Cardiac atrium fibroblast (primary cell): ENCODE results near the gene TCP11. TPM values are rescaled to one million over a fixed set of nuclear protein-coding genes. Genes with fewer than 3 reads are reported as not detected.

ENCODE experiments used
- total RNA-seq: library from RNA; depleted of rRNA; stranded (reverse); fragments of >200 nt; gene quantifications from 2 replicates; pipeline ENCODE4 v1.2.3, GENCODE V29; 2015

Gene TCP11
- total RNA-seq: not detected in 2 replicates

GRCh38 chr6:35141007-35141655 is at the start of gene TCP11:
TCP11 (minus strand) TSS chr6:35141339; CDS start chr6:35140870, 469 bp downstream.

Other genes starting within 250 kb of the TCP11 start
- 0.32 and 2.0 TPM in 2 replicates for gene SCUBE3, start 72.6 kb upstream of the TCP11 start, total RNA-seq
- gene ZNF76, start 118.4 kb upstream of the TCP11 start, total RNA-seq: 12.3 and 16.1 TPM in 2 replicates
- gene DEF6, start 156.5 kb upstream of the TCP11 start, total RNA-seq: 1.1 TPM in 1 of 2 replicates, not detected in the other
- 11.6 and 13.1 TPM in 2 replicates for gene PPARD, start 201.2 kb upstream of the TCP11 start, total RNA-seq